HTR-8/SVneo (cell line): Measurements from ENCODE around the gene PTPN7.

ENCODE experiments used
- DNase-seq: peaks from one replicate; pipeline ENCODE4 v3.0.0; 2011; ENCODE audit warnings: low spot score, mixed read lengths; ENCODE audit not compliant: insufficient read length
- FAIRE-seq: peaks from 2 replicates; lab custom pipeline; 2011; peaks lifted over from hg19 to GRCh38; lab: Jason Lieb, UNC

The PTPN7 gene

GRCh38 chr1:202133496-202133895 is 26.9 kb downstream of the PTPN7 start:
- DNase-seq = no peak

GRCh38 chr1:202133001-202133400 is 27.4 kb downstream of the PTPN7 start:
- FAIRE-seq = no peak
- no peak for DNase-seq

More at GRCh38 chr1:202133496-202133895, 26.9 kb downstream of the PTPN7 start:
- FAIRE-seq = no peak

GRCh38 chr1:202131956-202132821 is 28.2 kb downstream of the PTPN7 start:
- DNase-seq = no peak
- no peak for FAIRE-seq

GRCh38 chr1:202130816-202131522 is 29.4 kb downstream of the PTPN7 start:
- no peak for DNase-seq
- FAIRE-seq = no peak

- DNase-seq (no peak), FAIRE-seq (no peak)
Measured at GRCh38 chr1:202130297-202130721, 30.1 kb downstream of the PTPN7 start.

- DNase-seq (no peak), FAIRE-seq (no peak)
Measured at GRCh38 chr1:202129453-202130296, 30.7 kb downstream of the PTPN7 start.

- FAIRE-seq = no peak
Measured at GRCh38 chr1:202127836-202128622, 32.4 kb downstream of the PTPN7 start.

GRCh38 chr1:202127061-202127460 is 33.3 kb downstream of the PTPN7 start:
- FAIRE-seq (no peak), DNase-seq (no peak)

More at GRCh38 chr1:202127836-202128622, 32.4 kb downstream of the PTPN7 start:
- DNase-seq = no peak

- DNase-seq (no peak), FAIRE-seq (no peak)
Measured at GRCh38 chr1:202126426-202126825, 34.0 kb downstream of the PTPN7 start.

- no peak for FAIRE-seq
- DNase-seq = no peak
Measured at GRCh38 chr1:202125611-202126010, 34.8 kb downstream of the PTPN7 start.

GRCh38 chr1:202124142-202124541 is 36.3 kb downstream of the PTPN7 start:
- DNase-seq = no peak
- no peak for FAIRE-seq

GRCh38 chr1:202123336-202123813 is 37.0 kb downstream of the PTPN7 start:
- DNase-seq (no peak), FAIRE-seq (no peak)

GRCh38 chr1:202122639-202123335 is 37.6 kb downstream of the PTPN7 start, which contains the start of gene GPR37L1:
TSS of gene GPR37L1 (plus strand) at chr1:202122917. CDS start at chr1:202122964, 47 bp downstream.
- FAIRE-seq (no peak), DNase-seq (peak; percentile 55)

GRCh38 chr1:202121006-202121405 is 39.4 kb downstream of the PTPN7 start:
- DNase-seq (no peak), FAIRE-seq (no peak)

- FAIRE-seq = no peak
- no peak for DNase-seq
Measured at GRCh38 chr1:202117898-202118371, 42.5 kb downstream of the PTPN7 start.

- no peak for DNase-seq
- FAIRE-seq = no peak
Measured at GRCh38 chr1:202116287-202116686, 44.1 kb downstream of the PTPN7 start.

- no peak for DNase-seq
- FAIRE-seq = no peak
Measured at GRCh38 chr1:202113690-202114300, 46.6 kb downstream of the PTPN7 start.
